ENCODE data around the gene VPS8. TPM values are rescaled to one million over a fixed set of nuclear protein-coding genes. Genes with fewer than 3 reads are reported as not detected.

VPS8 gene
- total RNA-seq, 1 donor from 2014 or later: 56.9 TPM

DNA sequence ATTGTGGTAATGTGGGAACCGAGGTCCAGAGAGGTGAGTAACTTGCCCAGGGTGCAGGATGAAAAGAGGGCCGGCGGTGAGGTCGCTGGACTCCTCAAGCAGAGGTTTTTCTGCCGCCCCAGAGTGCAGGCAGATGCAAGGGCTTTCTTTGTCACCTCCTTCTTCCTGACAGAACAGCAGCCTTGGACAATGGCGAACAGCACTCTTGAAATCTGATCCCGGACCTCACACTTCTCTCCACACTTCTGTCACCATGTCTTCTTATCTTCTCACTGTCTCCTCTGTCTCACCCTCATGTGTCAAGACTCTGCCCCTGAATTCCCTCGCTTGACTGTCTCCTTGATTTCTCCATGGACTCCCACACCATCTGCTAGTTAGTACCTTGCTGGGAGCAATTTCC lies 15.4 kb upstream of the VPS8 start:
- TF ChIP-seq, protein P1, sequence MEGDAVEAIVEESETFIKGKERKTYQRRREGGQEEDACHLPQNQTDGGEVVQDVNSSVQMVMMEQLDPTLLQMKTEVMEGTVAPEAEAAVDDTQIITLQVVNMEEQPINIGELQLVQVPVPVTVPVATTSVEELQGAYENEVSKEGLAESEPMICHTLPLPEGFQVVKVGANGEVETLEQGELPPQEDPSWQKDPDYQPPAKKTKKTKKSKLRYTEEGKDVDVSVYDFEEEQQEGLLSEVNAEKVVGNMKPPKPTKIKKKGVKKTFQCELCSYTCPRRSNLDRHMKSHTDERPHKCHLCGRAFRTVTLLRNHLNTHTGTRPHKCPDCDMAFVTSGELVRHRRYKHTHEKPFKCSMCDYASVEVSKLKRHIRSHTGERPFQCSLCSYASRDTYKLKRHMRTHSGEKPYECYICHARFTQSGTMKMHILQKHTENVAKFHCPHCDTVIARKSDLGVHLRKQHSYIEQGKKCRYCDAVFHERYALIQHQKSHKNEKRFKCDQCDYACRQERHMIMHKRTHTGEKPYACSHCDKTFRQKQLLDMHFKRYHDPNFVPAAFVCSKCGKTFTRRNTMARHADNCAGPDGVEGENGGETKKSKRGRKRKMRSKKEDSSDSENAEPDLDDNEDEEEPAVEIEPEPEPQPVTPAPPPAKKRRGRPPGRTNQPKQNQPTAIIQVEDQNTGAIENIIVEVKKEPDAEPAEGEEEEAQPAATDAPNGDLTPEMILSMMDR (IDR thresholded peaks at IDR 0.05; ENCODE audit: insufficient read depth, low read length, severe bottlenecking): no peak
- FAIRE-seq (no peak), DNase-seq (ENCODE audit: low read depth) (no peak)
- H3K4me3 ChIP-seq (ENCODE audit: low read depth, low read length): no peak overlapping the region
- no peaks in the 10 kb centered on the region for H3K27me3 ChIP-seq (ENCODE audit: control insufficient read depth, insufficient read depth, low read length)
- no peaks in the 10 kb centered on the region for H3K36me3 ChIP-seq (ENCODE audit: control insufficient read depth, insufficient read depth, low read length)

DNA sequence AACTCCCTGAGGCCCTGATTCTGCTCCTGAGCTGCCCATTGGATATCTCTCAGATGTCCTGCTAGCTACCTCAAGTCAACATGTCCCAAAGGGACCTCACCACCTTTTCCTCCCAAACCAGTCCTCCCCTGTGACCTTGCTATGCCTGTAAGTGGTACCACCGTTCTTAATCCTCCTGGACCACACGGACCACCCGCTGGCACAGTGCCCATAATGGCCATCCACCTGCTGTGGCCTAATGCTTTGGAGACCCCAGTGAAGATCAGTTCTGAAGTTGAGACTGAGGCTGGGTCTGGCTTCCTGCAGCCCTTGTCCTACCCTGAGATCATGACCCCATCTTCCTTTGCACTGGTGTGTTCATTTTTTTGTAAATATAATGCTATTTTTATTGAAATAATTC lies 15.0 kb upstream of the VPS8 start:
- no peaks in the 10 kb centered on the region for H3K27me3 ChIP-seq (ENCODE audit: control insufficient read depth, insufficient read depth, low read length)
- DNase-seq (ENCODE audit: low read depth) (no peak), FAIRE-seq (no peak)
- H3K4me3 ChIP-seq (ENCODE audit: low read depth, low read length): no peak overlapping the region
- H3K36me3 ChIP-seq (ENCODE audit: control insufficient read depth, insufficient read depth, low read length): no peaks in the 10 kb centered on the region
- TF ChIP-seq, protein P1 (IDR thresholded peaks at IDR 0.05; ENCODE audit: insufficient read depth, low read length, severe bottlenecking): no peak

DNA sequence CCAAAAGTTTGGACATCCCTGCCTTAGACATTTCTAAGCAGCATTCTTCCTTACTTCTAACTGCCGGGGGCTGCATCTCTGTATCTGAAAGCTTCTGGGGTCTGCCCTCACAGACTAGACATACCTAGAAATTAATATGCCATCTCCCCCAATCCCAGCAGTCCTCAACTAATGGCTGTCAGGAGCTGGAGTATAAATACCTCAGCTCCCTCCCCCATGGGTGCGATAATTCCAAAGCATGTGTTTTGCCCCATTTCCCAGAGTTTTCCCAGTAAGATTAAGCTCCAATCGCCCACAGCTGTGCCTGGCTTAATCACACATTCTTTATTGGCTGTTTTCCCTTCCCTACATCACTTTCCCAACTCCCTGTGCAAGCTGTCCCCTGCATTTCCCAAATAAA lies 13.8 kb upstream of the VPS8 start:
- FAIRE-seq (no peak), DNase-seq (ENCODE audit: low read depth) (no peak)
- Histone ChIP-seq H3K36me3 (ENCODE audit: control insufficient read depth, insufficient read depth, low read length) (no peaks in the 10 kb centered on the region), H3K4me3 (ENCODE audit: low read depth, low read length) (no peak overlapping the region), H3K27me3 (ENCODE audit: control insufficient read depth, insufficient read depth, low read length) (no peaks in the 10 kb centered on the region)
- TF ChIP-seq, protein P1 (IDR thresholded peaks at IDR 0.05; ENCODE audit: insufficient read depth, low read length, severe bottlenecking): no peak

DNA sequence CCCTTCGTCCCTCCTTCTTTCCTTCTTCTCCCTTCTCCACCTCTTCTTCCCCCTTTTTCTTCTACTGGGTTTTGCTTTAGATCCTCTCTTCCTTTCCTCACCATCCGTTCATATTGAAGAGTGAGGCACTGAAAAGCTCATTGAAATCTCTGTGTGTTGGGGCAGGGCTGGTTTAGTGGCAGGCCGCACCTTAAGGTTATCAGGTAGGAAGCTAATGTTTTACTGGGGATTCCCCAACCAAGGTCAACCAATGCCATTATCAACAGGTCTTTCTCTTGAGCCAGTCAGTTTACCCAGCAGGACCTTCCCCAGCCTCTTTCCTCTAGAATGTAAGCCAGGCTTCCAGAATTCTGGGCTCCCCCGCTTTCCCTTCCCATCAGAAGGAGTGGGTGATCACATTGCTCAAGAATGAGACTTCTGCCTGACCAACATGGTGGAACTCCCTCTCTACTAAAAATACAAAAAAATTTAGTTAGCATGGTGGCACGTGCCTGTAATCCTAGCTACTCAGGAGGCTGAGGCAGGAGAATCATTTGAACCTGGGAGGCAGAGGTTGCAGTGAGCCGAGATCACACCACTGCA lies 11.5 kb upstream of the VPS8 start:
- Histone ChIP-seq H3K36me3 (ENCODE audit: control insufficient read depth, insufficient read depth, low read length) (no peaks in the 10 kb centered on the region), H3K4me3 (ENCODE audit: low read depth, low read length) (no peak overlapping the region), H3K27me3 (ENCODE audit: control insufficient read depth, insufficient read depth, low read length) (no peaks in the 10 kb centered on the region)
- DNase-seq (ENCODE audit: low read depth) (no peak), FAIRE-seq (no peak)
- TF ChIP-seq, protein P1 (IDR thresholded peaks at IDR 0.05; ENCODE audit: insufficient read depth, low read length, severe bottlenecking): no peak

DNA sequence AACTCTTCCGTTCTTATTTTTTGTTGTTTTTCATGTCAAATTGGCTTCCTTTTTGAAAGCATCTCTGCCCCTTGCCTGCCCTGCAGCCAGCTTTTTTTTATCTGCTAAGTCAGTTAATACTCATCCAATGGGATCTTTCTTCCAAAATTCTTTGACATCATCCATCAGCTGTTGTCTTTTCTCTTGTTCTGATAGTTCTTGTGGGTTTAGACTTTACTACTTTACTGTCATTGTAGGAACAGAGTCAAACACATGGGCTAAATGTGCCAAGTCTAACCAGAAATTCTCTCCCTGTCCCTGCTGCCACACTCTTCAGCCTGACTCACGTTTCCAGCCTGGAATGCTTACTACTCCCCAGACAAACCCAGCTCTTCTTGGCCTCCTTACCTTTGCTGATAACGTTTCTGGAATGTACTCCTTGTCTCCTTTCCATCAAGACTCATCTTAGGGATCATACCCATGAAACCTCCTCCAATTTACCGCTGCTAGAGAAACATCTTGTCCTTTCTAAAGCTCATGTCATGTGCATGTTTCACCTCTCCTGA lies 10.7 kb upstream of the VPS8 start:
- TF ChIP-seq, protein P1 (IDR thresholded peaks at IDR 0.05; ENCODE audit: insufficient read depth, low read length, severe bottlenecking): no peak

DNA sequence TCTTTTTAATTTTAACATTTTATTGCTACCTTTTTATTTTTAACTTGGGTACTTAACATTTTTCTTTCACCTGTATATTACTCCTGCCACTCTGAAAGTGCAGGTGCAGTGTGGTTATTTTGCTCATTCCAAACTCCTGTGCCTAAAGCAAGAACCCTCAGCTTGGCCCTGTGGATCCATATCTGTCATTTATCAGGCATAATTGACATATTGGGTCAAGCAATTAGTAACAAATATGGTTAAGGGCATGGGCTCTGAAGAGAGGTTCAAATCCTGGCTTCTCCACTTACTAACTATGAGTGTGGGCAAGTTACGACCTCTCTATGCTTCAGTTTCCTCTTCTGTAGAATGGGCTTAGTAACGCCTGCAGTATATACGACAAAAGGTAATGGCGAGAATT lies 9.8 kb upstream of the VPS8 start:
- no peaks in the 10 kb centered on the region for H3K27me3 ChIP-seq (ENCODE audit: control insufficient read depth, insufficient read depth, low read length)
- FAIRE-seq (no peak), DNase-seq (ENCODE audit: low read depth) (no peak)
- TF ChIP-seq, protein P1 (IDR thresholded peaks at IDR 0.05; ENCODE audit: insufficient read depth, low read length, severe bottlenecking): no peak
- H3K36me3 ChIP-seq (ENCODE audit: control insufficient read depth, insufficient read depth, low read length): no peaks in the 10 kb centered on the region
- H3K4me3 ChIP-seq (ENCODE audit: low read depth, low read length): no peak overlapping the region

More for the DNA sequence above, 10.7 kb upstream of the VPS8 start:
- H3K4me3 ChIP-seq (ENCODE audit: low read depth, low read length): no peak overlapping the region
- H3K36me3 ChIP-seq (ENCODE audit: control insufficient read depth, insufficient read depth, low read length): no peaks in the 10 kb centered on the region
- H3K27me3 ChIP-seq (ENCODE audit: control insufficient read depth, insufficient read depth, low read length): no peaks in the 10 kb centered on the region
- FAIRE-seq (peak; percentile 43), DNase-seq (ENCODE audit: low read depth) (no peak)
